GM18907 (cell line): ENCODE results near the gene IFT52.
"Not testable (repeated sequence)": the region's sequence is repeated elsewhere in the genome, so short reads cannot be mapped to it uniquely, and the experiment has no call there.

Experiments
- ATAC-seq: cut with Tn5 transposase; IDR thresholded peaks from one replicate; pipeline ENCODE4 v1.9.1; 2021; ENCODE audit warnings: mild to moderate bottlenecking, moderate library complexity; ENCODE audit not compliant: unreplicated experiment

Gene IFT52

DNA sequence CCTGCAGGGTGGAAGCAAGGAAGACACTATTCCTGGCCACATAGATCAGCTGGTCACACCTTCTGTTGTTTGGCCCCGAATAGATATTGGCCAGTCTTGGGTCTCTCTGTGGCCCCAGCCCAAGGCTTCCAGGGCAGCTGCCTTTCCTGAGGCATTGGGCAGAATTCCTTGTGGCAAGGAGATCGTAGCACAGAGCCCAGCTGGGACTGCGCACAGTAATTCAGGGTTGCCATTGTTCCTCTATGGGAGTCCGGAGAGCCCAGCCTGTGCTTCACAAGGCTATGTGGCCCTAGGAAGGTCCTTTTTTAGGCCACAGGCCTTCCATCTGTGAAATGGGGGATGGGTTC is 25.0 kb upstream of the IFT52 start:
- no peak for ATAC-seq

GRCh38 chr20:43567477-43567876 is 23.3 kb upstream of the IFT52 start:
- ATAC-seq = no peak

DNA sequence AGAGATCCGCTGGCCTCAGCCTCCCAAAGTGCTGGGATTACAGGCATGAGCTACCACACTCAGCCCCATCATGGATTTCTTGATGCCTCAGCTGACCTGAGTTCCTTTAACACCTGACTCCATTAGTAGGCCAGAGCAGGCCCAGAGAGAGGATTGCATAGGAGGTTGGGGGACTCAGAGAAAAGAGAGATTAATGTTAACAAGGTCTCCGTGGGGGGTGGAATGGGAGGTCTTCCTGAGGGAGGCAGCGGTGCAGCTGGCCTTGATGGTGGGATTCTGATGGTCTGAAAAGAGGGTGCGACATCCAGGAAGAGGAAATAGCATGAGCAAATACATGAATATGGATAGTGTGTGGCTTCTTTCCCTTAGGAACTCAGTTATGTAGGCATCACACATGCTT is 22.0 kb upstream of the IFT52 start:
- ATAC-seq = no peak

DNA sequence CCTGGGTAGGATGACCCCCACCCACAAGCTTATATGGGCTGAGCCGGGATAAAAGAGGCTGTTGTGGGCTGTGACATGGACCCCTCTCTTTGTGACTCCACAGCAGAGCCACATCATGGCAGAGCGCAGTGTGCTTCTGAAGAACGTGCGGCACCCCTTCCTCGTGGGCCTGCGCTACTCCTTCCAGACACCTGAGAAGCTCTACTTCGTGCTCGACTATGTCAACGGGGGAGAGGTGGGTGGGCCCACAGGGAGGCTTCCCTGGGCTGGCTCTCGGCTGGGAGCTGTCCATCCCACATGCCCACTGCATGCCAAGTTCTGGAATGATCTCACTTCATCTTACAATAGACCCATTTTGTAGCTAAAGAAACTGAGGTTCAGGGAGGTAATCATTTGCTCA is 21.5 kb upstream of the IFT52 start:
- no peak for ATAC-seq

- ATAC-seq = no peak
Measured at GRCh38 chr20:43570496-43570895, 20.2 kb upstream of the IFT52 start.

DNA sequence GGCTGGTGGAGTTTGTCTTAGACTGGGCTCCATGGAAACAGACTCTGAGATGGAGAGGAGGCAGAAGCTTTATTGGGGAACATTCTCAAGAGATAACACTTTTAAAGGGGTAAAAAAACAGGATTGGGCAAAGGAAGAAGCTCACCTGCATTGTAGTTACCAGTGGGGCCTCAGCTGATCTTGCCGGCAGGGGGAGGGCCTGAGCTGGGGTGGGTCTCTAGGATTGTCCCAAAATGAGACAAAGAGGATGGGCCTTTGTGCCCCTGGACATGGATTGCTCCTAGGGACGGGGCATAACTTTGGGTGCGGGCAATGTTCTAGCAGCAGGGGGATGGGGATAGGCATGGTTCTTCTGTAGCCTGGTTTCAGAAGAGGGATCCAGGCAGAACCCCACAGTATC is 19.4 kb upstream of the IFT52 start:
- no peak for ATAC-seq

GRCh38 chr20:43571771-43572170 is 19.0 kb upstream of the IFT52 start:
- no peak for ATAC-seq

DNA sequence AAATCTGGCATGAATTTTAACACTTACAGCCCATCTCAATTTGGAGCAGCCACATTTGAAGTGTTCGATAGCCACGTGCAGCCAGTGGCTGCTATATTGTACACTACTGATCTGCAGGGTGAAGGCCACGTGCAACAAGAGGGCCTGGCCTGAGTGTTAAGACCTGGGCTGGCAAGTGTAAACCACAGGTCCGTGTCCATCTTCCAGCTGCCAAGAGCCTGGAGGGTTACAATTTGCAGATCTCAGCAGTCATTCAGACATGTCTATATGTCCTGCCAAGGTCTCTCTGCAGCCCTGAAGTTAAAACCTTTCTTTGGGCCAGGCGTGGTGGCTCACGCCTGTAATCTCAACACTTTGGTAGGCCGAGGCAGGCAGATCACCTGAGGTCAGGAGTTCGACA is 17.8 kb upstream of the IFT52 start:
- ATAC-seq = no peak

DNA sequence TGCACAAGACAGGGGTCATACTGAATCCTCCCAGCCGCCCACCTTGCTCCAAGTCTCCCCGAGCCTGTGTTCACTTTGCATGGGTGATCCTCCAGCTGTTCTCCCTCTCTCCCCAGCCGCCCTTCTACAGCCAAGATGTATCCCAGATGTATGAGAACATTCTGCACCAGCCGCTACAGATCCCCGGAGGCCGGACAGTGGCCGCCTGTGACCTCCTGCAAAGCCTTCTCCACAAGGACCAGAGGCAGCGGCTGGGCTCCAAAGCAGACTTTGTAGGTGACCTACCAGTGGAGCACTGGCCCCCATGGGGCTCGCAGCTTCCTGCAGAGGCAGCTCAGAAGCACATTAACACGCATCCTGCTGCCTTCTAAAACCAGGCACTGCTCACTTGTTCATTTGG is 14.6 kb upstream of the IFT52 start:
- no peak for ATAC-seq

GRCh38 chr20:43579861-43580793 is 10.6 kb upstream of the IFT52 start:
- no peak for ATAC-seq

- ATAC-seq = no peak
Measured at GRCh38 chr20:43583133-43583864, 7.4 kb upstream of the IFT52 start.

DNA sequence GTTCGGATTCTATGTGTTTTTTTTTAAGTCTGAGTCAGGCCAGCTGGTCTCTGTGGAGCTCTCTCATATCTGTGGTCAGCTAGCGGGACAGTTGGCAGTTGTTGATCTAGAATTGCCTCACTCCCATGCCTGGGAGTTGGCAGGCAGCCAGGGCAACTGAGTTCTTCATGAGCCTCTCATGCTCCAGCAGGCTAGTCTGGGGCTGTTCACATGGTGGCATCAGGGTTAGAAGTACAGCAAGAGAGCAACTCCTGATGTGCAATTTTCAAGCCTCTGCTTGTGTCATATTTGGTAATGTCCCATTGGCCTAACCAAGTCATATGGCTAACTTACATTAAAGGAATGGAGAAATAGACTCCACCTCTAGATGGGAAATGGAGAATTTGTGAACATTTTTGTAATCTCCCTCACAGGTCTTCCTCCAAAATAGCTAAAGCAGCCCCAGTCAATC is 6.7 kb upstream of the IFT52 start:
- no peak for ATAC-seq

GRCh38 chr20:43584448-43585136 is 6.1 kb upstream of the IFT52 start:
- no peak for ATAC-seq

GRCh38 chr20:43586641-43587040 is 4.1 kb upstream of the IFT52 start:
- no peak for ATAC-seq

DNA sequence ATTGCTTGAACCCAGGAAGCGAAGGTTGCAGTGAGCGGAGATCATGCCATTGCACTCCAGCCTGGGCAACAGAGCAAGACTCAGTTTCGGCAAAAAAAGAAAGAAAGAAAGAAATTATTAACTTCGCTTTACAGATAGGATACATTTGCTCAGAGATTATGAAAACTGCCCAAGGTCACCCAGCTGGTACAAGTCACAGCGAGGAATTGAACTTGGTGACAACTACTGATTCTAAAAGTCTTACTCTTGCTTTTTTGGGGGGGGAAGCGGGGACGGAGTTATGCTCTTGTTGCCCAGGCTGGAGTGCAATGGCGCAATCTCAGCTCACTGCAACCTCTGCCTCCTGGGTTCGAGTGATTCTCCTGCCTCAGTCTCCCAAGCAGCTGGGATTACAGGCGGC is 2.2 kb upstream of the IFT52 start:
- ATAC-seq = not testable (repeated sequence)

DNA sequence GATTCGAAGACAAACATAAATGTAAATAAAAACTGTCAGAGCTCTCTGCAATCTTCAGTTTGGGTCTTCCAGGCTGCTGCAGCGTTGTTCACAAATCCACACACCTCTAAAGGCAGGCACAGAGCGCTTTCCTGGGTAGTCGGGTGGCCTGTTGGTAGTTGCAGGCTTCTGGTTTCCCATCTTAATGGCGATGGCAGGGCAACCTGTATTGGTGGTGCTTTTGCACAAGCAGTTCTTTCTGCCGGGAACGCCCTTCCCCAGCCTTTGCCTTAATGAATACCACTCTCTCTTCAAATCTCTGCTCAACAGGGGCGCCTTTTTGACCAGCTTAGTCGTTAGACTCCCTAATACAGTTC is 723 bp upstream of the IFT52 start:
- ATAC-seq = no peak

- ATAC-seq = not testable (repeated sequence)
Measured at GRCh38 chr20:43601960-43602359, 11.2 kb downstream of the IFT52 start.

GRCh38 chr20:43603124-43603523 is 12.4 kb downstream of the IFT52 start:
- ATAC-seq = no peak

DNA sequence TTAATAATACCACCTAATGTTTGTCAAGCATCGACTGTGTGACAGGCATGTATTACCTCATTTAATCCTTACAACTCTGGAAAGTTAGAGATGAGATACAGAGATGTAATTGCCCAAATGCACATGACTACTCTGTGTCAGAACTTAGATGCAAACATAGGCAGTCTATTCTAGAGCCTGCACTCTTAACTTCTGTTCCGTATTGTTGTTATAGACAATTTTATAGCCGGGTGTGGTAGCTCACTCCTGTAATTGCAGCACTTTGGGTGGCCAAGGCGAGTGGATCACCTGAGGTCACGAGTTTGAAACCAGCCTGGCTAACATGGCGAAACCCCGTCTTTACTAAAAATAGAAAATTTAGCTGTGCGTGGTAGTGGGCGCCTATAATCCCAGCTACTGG is 15.0 kb downstream of the IFT52 start:
- no peak for ATAC-seq

DNA sequence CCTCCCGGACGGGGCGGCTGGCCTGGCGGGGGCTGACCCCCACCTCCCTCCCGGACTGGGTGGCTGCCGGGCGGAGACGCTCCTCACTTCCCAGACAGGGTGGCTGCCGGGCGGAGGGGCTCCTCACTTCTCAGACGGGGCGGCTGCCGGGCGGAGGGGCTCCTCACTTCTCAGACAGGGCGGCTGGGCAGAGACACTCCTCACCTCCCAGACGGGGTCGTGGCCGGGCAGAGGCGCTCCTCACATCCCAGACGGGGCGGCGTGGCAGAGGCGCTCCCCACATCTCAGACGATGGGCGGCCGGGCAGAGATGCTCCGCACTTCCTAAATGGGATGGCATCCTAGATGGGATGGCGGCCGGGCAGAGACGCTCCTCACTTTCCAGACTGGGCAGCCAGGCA is 16.5 kb downstream of the IFT52 start:
- not testable (repeated sequence) for ATAC-seq

DNA sequence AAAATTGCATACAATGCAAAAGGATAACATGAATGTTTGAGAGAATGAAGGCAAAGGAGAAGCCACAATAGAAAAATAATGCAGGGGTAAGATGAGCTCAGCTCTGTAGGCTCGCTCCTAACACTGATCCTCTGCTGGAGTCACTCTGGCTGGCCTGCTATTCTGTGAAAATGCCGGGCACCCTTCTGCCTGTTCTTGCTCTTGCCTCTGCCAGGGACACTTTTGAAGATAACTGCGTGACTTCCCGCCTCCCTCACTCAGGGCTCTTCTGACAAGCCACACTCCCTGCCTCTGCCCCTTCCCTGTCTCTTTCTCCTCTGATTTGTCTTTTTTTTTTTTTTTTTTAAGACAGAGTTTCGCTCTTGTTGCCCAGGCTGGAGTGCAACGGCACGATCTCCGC is 40.9 kb downstream of the IFT52 start:
- no peak for ATAC-seq

DNA sequence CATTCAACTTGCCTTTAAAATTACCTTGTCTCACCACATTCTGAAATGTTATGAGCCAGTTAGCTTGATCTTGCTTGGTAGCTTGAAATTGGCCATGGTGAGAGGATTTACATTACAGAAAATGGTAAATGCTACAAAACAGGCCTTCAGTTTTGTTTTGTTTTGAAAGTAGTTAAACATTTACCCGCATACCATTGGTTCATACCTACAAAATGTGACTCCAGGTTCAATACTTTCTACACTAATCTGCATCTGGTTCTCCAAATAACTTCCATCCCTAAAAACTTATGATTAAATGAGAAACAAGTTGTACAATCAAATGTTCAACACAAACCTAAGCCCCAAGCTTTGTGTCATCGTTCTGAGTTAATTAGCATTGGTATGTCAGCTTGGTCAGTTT is 45.7 kb downstream of the IFT52 start:
- ATAC-seq = no peak
